A549 (cell line): ENCODE data around the gene AP5S1. TPM values are rescaled to one million over a fixed set of nuclear protein-coding genes. Genes with fewer than 3 reads are reported as not detected.

Source experiments
- BHLHE40 ChIP-seq: IDR thresholded peaks from 2 replicates; pipeline ENCODE4 v1.6.1; 2012; ENCODE audit warnings: low read depth, low read length, inconsistent platforms
- CBX8 ChIP-seq: fragments of 200-600 bp; sonication (generic); IDR thresholded peaks from 2 replicates; pipeline ENCODE4 v1.6.1; 2016
- ESRRA ChIP-seq: fragments of 150-350 bp; IDR thresholded peaks from 2 replicates; pipeline ENCODE4 v1.6.1; 2014; ENCODE audit warnings: mild to moderate bottlenecking, low read length, borderline replicate concordance
- HES2 ChIP-seq: fragments of >200 bp; sonication (Bioruptor Twin); formaldehyde crosslinking; IDR thresholded peaks from 2 replicates; pipeline ENCODE4 v1.6.1; 2016
- HEYL ChIP-seq: fragments of 250-450 bp; sonication (Bioruptor Pico); IDR thresholded peaks from 2 replicates; pipeline ENCODE4 v1.8.0; 2021; ENCODE audit warnings: mild to moderate bottlenecking, moderate library complexity
- JUN ChIP-seq, 2 experiments: fragments of >200 bp; sonication (Bioruptor Twin); formaldehyde crosslinking; IDR thresholded peaks; 2 replicates in 1 of 2; 3 replicates in 1 of 2; pipeline ENCODE4 v1.6.1; 2016 to 2017
- JUNB ChIP-seq: fragments of >200 bp; sonication (Bioruptor Twin); formaldehyde crosslinking; IDR thresholded peaks from 2 replicates; pipeline ENCODE4 v1.6.1; 2016
- KDM1A ChIP-seq: fragments of 200-600 bp; sonication (generic); IDR thresholded peaks from 2 replicates; pipeline ENCODE4 v1.6.1; 2016; ENCODE audit warnings: low read depth, mild to moderate bottlenecking
- MAFK ChIP-seq: fragments of 450-650 bp; IDR thresholded peaks from 2 replicates; pipeline ENCODE4 v1.6.1; 2014; ENCODE audit not compliant: partially characterized antibody
- MYC ChIP-seq: IDR thresholded peaks from 2 replicates; pipeline ENCODE4 v1.6.1; 2012; ENCODE audit warnings: mild to moderate bottlenecking, inconsistent platforms, low read length, improper control_type of control experiment, borderline replicate concordance
- NPAS2 ChIP-seq: fragments of 250-450 bp; sonication (Bioruptor Pico); IDR thresholded peaks from 2 replicates; pipeline ENCODE4 v1.8.0; 2022; ENCODE audit warnings: mild to moderate bottlenecking, moderate library complexity, borderline replicate concordance
- NR3C1 ChIP-seq: fragments of >200 bp; sonication (Bioruptor Twin); formaldehyde crosslinking; IDR thresholded peaks from 3 replicates; pipeline ENCODE4 v1.6.1; 2017
- PBX3 ChIP-seq: IDR thresholded peaks from 2 replicates; pipeline ENCODE4 v1.6.1; 2012
- RFX5 ChIP-seq: fragments of 450-650 bp; IDR thresholded peaks from 2 replicates; pipeline ENCODE4 v1.7.1; 2014; ENCODE audit warnings: antibody characterized with exemption, mild to moderate bottlenecking, moderate library complexity
- ZC3H11A ChIP-seq: fragments of 450-650 bp; IDR thresholded peaks from 2 replicates; pipeline ENCODE4 v1.6.1; 2014; ENCODE audit warnings: antibody characterized with exemption, mild to moderate bottlenecking
- polyA plus RNA-seq, 4 experiments: library from polyadenylated mRNA; depleted of rRNA in 3 of 4; stranded (reverse); fragments of >200 nt; fragmentation: RNase III in 1 of 4; extraction: RNeasy Plus Mini Kit Qiagen cat#74134 plus additional on column Dnase treatment in 1 of 4; gene quantifications; 2 replicates in 3 of 4; 3 replicates in 1 of 4; pipeline ENCODE4 v1.2.3, GENCODE V29; 2011 to 2017
- TF ChIP-seq, protein P1 (sequence below): fragments of 200-600 bp; sonication (generic); IDR thresholded peaks from 2 replicates; pipeline ENCODE4 v1.6.1; 2016; ENCODE audit warnings: antibody characterized with exemption, mild to moderate bottlenecking, moderate library complexity
- TF ChIP-seq, protein P2 (sequence below): fragments of 450-650 bp; IDR thresholded peaks from 2 replicates; pipeline ENCODE4 v1.6.1; 2014; ENCODE audit warnings: antibody characterized with exemption
- TF ChIP-seq, protein P3 (sequence below): fragments of 250-450 bp; sonication (Bioruptor Pico); IDR thresholded peaks from 2 replicates; pipeline ENCODE4 v1.5.0; 2021; ENCODE audit warnings: mild to moderate bottlenecking, moderate library complexity, borderline replicate concordance
- TF ChIP-seq, protein P4 (sequence below): fragments of 250-450 bp; sonication (Bioruptor Pico); IDR thresholded peaks from 2 replicates; pipeline ENCODE4 v1.5.0; 2020; ENCODE audit warnings: low read depth, mild to moderate bottlenecking, moderate library complexity

AP5S1 gene
- polyA plus RNA-seq, 2 of the 4 experiments (the other 2 are of a cell fraction), result 10.2 to 19.9 TPM

- TF ChIP-seq BHLHE40 (no peak), CBX8 (no peak), JUN (IDR thresholded peaks at IDR 0.05) (peak in 1 of 2 experiments; percentile 43; a peak in 2 of 5 replicates), NPAS2 (CRISPR knock-in tag) (no peak), KDM1A (no peak), RFX5 (0 out of 2 replicates have a peak, but pooled peaks have one; percentile 22), HEYL (CRISPR knock-in tag) (no peak), JUNB (no peak), ESRRA (no peak), PBX3 (no peak), MAFK (no peak), MYC (peak; percentile 38; the same call in 1 of the 2 replicates), NR3C1 (no peak), HES2 (no peak), ZC3H11A (no peak)
- TF ChIP-seq, protein P1, sequence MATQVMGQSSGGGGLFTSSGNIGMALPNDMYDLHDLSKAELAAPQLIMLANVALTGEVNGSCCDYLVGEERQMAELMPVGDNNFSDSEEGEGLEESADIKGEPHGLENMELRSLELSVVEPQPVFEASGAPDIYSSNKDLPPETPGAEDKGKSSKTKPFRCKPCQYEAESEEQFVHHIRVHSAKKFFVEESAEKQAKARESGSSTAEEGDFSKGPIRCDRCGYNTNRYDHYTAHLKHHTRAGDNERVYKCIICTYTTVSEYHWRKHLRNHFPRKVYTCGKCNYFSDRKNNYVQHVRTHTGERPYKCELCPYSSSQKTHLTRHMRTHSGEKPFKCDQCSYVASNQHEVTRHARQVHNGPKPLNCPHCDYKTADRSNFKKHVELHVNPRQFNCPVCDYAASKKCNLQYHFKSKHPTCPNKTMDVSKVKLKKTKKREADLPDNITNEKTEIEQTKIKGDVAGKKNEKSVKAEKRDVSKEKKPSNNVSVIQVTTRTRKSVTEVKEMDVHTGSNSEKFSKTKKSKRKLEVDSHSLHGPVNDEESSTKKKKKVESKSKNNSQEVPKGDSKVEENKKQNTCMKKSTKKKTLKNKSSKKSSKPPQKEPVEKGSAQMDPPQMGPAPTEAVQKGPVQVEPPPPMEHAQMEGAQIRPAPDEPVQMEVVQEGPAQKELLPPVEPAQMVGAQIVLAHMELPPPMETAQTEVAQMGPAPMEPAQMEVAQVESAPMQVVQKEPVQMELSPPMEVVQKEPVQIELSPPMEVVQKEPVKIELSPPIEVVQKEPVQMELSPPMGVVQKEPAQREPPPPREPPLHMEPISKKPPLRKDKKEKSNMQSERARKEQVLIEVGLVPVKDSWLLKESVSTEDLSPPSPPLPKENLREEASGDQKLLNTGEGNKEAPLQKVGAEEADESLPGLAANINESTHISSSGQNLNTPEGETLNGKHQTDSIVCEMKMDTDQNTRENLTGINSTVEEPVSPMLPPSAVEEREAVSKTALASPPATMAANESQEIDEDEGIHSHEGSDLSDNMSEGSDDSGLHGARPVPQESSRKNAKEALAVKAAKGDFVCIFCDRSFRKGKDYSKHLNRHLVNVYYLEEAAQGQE, result no peak
- TF ChIP-seq, protein P2, sequence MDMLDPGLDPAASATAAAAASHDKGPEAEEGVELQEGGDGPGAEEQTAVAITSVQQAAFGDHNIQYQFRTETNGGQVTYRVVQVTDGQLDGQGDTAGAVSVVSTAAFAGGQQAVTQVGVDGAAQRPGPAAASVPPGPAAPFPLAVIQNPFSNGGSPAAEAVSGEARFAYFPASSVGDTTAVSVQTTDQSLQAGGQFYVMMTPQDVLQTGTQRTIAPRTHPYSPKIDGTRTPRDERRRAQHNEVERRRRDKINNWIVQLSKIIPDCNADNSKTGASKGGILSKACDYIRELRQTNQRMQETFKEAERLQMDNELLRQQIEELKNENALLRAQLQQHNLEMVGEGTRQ, result no peak
- TF ChIP-seq, protein P3, sequence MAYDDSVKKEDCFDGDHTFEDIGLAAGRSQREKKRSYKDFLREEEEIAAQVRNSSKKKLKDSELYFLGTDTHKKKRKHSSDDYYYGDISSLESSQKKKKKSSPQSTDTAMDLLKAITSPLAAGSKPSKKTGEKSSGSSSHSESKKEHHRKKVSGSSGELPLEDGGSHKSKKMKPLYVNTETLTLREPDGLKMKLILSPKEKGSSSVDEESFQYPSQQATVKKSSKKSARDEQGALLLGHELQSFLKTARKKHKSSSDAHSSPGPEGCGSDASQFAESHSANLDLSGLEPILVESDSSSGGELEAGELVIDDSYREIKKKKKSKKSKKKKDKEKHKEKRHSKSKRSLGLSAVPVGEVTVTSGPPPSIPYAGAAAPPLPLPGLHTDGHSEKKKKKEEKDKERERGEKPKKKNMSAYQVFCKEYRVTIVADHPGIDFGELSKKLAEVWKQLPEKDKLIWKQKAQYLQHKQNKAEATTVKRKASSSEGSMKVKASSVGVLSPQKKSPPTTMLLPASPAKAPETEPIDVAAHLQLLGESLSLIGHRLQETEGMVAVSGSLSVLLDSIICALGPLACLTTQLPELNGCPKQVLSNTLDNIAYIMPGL (CRISPR knock-in tag), result no peak
- TF ChIP-seq, protein P4, sequence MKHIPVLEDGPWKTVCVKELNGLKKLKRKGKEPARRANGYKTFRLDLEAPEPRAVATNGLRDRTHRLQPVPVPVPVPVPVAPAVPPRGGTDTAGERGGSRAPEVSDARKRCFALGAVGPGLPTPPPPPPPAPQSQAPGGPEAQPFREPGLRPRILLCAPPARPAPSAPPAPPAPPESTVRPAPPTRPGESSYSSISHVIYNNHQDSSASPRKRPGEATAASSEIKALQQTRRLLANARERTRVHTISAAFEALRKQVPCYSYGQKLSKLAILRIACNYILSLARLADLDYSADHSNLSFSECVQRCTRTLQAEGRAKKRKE (CRISPR knock-in tag), result no peak
Measured at GRCh38 chr20:3818155-3819151, 1.9 kb upstream of the AP5S1 start (continued).
